D721Med (cell line): Measurements from ENCODE around the gene IRF8.

Source experiments
- DNase-seq: peaks from one replicate; pipeline ENCODE4 v3.0.0; 2011; ENCODE audit warnings: low spot score; ENCODE audit not compliant: insufficient read length
- FAIRE-seq: peaks from 2 replicates; lab custom pipeline; 2011; peaks lifted over from hg19 to GRCh38; lab: Jason Lieb, UNC
- TF ChIP-seq, protein P1 (sequence below): IDR thresholded peaks from 2 replicates; pipeline ENCODE4 v1.5.1; 2012; ENCODE audit warnings: mild to moderate bottlenecking, control low read depth; ENCODE audit not compliant: insufficient read depth; ENCODE audit errors: missing control alignments

Gene IRF8

DNA sequence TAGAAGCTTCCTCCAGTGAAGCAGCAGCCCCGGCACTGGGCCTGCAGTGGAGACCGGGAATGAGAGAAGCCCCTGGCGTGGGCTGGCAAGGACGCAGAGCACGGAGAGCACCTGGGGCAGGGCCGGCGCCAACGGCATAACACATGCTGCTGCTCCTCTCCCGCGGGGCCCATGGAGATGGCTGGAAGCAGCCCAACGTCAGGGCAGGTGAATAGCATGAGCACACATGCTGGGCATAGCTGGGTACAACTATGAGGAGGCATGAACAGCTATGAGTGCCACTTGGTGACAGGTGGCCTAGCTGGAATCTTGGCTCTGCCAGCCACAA lies 46.4 kb downstream of the IRF8 start:
- DNase-seq, result no peak
- TF ChIP-seq, protein P1, sequence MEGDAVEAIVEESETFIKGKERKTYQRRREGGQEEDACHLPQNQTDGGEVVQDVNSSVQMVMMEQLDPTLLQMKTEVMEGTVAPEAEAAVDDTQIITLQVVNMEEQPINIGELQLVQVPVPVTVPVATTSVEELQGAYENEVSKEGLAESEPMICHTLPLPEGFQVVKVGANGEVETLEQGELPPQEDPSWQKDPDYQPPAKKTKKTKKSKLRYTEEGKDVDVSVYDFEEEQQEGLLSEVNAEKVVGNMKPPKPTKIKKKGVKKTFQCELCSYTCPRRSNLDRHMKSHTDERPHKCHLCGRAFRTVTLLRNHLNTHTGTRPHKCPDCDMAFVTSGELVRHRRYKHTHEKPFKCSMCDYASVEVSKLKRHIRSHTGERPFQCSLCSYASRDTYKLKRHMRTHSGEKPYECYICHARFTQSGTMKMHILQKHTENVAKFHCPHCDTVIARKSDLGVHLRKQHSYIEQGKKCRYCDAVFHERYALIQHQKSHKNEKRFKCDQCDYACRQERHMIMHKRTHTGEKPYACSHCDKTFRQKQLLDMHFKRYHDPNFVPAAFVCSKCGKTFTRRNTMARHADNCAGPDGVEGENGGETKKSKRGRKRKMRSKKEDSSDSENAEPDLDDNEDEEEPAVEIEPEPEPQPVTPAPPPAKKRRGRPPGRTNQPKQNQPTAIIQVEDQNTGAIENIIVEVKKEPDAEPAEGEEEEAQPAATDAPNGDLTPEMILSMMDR, result no peak
- no peak for FAIRE-seq

DNA sequence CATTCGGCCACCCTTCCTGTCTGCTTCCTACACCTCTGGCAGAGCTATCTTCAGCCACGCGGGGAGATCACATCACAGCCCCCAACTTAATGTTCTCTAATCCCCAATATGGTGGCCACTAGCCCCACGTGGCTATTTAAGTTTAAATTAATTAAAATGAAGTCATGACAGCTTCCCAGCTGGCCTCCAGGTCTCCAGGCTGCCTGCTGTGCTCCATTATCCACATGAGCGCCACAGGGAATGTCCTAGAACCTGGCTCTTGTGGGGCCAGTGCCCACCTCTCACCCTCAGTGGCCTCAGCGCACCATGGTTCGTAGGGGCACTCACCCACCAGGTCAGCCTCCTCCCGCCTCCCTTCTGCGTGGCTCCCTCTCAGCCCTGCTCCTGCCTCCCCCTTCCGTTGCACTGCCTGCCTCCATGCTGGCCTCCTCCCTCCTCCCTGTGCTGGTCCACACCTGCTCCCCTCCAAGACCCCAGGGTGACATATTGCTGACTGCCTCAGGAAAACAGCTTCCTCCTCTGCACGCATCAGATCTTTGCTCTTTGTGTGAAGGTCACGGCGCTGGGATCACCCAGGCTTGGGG lies 47.7 kb downstream of the IRF8 start:
- FAIRE-seq (no peak), DNase-seq (no peak)
- TF ChIP-seq, protein P1, result no peak

DNA sequence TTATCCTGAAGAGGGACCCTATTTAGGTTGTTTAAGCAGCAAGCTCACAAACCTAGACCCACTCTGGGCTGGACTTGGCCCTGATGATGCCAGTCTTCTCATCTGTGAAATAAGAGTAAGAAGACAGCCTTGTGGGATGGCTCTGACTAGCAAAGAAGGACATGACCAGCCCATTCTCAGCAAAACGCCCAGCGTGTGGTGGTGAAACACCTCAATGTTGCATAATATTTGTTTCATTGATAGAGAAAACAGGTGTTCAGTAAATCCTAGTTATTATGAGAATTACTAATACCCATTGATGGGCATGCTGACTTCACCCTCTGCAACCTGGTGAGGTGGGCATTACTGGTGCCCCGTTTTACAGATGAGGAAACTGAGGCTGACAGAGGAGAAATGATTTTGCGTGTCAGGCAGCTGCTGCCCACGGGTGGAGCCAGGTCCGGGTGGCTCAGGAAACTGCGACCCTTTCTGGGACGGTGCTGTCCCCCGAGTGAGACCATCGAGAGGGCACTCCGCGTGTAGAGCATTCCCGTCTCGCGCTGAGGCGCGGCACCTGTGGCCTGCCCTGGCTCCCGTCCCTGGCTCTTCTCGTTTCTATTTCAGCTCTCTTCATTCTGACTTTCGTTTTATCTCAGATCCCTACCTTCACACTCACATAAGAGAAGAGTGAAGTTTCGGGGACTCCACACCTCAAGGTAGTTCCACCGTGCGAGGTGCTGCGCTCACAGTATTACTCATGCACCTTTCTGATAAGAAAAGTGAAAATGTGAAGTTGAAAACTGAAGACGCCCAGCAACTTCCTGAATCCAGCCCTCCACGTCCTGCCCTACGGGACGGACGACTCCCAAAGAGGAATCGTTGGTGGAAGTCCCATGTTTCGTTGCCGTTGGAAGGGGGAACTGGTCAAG lies 48.5 kb downstream of the IRF8 start:
- TF ChIP-seq, protein P1, result no peak
- DNase-seq, result no peak
- FAIRE-seq, result no peak

DNA sequence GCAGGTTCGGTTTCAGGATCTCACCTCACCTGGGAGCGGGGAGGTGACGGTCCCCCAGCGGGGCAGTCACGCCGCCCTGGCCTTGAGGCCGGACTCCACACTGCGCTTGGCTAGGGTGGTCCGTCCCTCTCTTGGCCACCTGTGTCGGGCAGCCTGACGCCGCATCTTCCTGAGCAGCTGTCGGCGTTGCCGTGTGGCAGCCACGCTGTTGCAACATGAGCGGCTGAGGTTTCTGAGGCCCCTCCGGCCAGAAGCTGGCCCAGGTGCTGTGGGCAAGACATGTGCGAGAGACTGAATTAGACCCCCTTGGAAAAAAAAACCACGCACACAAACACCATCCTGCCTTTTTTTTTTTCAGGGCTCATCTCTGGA lies 49.2 kb downstream of the IRF8 start:
- no peak for FAIRE-seq
- TF ChIP-seq, protein P1, result no peak
- no peak for DNase-seq

DNA sequence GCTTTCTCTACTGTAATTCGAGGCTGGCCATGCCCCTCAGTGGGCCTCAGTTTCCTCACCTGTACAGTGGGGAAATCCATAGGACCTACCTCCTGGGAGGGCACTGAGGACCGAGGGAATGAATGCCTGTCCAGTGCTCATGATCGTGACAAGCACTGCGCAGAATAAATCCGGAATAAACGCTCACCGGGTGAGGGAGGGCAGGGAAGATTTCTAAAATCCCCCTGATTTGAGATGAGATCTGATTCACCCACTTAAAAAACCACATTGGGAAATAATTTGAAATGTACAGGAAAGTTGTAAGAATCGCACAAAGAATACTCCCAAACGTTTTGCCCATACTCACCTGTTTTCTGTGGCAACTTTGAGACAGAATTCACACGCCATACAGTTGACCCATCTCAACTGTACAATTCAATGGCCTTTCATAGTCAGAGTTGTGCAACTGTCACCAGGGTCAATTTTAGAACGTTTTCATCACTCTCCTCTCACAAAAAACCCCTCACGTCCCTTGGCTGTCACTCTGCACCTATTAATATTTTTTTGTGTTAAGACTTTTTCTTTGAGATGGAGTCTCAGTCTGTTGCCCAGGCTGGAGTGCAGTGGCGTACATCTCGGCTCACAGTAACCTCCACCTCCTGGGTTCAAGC lies 49.8 kb downstream of the IRF8 start:
- FAIRE-seq, result no peak
- no peak for DNase-seq

DNA sequence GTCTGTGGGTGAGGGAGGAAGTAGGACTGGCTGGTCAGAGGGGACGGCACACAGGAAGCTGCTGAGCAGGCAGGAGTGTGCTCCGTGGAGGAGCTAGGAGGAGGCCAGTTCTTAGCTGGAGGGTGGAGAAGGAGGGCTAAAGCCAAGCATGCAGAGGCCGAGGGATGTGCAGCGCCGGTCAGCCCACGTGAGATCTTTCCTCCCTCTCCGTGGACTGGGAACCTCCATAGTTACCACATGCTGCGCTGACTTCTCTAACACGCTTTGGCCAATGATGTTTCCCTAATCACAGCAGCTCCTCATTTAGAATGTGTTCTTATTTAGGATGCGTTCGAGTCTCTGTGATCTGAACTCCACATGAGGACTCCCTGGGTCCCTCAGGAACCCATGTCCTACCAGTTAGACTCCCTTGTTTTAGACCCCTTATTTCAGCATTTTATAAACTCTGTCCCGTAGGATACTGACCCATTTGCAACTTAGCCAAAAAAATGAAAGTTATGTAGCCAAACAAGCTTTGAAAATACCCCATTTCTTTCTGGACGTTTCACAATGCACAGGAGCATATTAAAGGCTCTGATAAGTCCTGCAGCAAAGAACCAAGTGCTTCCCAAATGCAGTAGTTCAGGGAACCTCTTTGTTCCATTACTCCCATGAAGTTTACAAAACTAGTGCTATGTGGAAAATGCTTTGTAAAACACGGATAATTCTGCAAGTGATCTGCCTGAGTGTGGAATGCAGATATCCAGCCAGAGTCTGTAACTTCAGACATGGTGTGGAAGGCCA lies 51.4 kb downstream of the IRF8 start:
- DNase-seq (no peak), FAIRE-seq (no peak)
- TF ChIP-seq, protein P1, result no peak

More for the DNA sequence above, 49.8 kb downstream of the IRF8 start:
- TF ChIP-seq, protein P1, result no peak
